Rectal smooth muscle tissue (tissue), 1 donor: ENCODE data around the gene SLC18A3.

Experiments used
- H3K27ac ChIP-seq: one replicate; pipeline ENCODE4 v1.7.0; 2013; ENCODE audit warnings: low read depth, low read length, inconsistent platforms
- H3K27me3 ChIP-seq: one replicate; pipeline ENCODE4 v1.7.0; 2013; ENCODE audit warnings: low read length; ENCODE audit not compliant: control insufficient read depth, insufficient read depth
- H3K36me3 ChIP-seq: one replicate; pipeline ENCODE4 v1.7.0; 2013; ENCODE audit warnings: low read length; ENCODE audit not compliant: control insufficient read depth, insufficient read depth
- H3K4me1 ChIP-seq: one replicate; pipeline ENCODE4 v1.7.0; 2013; ENCODE audit warnings: low read length; ENCODE audit not compliant: control insufficient read depth, insufficient read depth
- H3K4me3 ChIP-seq: one replicate; pipeline ENCODE4 v1.7.0; 2013; ENCODE audit warnings: low read length
- H3K9ac ChIP-seq: one replicate; pipeline ENCODE4 v1.7.0; 2013; ENCODE audit warnings: low read length

The SLC18A3 gene

DNA sequence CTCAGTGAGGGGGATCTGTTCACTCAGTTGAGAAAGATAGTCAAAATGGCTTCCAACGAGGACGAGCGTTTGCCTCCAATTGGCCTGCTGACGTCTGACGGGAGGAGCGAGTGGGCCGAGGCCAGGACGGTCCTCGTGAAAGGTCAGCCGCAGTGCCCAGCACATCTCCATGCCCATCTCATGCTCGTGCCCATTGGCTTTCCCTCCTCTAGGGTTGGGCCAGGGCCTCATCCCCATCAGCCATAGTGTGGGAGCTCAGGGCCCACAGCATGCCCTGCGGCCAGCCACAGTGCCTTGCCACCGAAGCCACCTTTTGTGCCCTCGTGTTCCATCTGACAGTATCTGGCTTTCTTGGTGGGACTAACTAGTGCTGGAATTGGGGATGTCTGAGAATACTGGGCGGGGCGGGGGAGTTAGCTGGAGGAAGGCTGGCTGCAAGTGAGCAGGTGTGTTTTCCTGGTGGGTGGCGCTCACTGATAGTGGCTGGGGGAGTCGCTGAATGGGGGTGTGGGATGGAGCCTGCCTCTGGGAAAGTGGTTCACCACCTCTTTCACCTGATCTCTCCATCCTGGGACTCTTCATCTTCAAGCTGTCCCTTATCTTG, 17.6 kb downstream of the SLC18A3 start:
- H3K27me3 ChIP-seq: no peaks in the 10 kb centered on the region
- H3K27ac ChIP-seq: no peak overlapping the region
- no peak overlapping the region for H3K9ac ChIP-seq
- no peaks in the 10 kb centered on the region for H3K4me1 ChIP-seq
- no peak overlapping the region for H3K4me3 ChIP-seq
- H3K36me3 ChIP-seq: no peaks in the 10 kb centered on the region

DNA sequence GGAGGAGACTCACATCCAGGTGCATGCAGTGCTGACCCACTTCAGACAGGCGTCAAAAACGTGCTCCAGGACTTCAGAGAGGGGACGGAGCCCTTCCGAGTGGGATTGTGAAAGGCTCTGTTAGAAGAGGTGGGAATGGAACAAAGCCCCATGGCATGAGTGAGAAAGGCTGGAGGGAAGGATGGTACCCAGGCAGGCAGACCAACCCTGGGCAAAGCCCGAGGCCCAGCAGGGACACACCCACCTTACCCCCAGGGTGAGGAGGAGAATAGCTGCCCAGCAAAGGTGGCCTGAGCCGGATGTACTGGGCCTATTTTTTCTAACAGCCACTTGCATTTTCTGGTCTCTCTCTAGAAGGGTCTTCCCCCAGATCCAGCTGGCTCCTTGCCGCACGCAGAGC, 18.5 kb downstream of the SLC18A3 start:
- Histone ChIP-seq H3K27ac (no peak overlapping the region), H3K4me1 (no peaks in the 10 kb centered on the region), H3K4me3 (no peak overlapping the region), H3K36me3 (no peaks in the 10 kb centered on the region), H3K9ac (no peak overlapping the region), H3K27me3 (no peaks in the 10 kb centered on the region)

DNA sequence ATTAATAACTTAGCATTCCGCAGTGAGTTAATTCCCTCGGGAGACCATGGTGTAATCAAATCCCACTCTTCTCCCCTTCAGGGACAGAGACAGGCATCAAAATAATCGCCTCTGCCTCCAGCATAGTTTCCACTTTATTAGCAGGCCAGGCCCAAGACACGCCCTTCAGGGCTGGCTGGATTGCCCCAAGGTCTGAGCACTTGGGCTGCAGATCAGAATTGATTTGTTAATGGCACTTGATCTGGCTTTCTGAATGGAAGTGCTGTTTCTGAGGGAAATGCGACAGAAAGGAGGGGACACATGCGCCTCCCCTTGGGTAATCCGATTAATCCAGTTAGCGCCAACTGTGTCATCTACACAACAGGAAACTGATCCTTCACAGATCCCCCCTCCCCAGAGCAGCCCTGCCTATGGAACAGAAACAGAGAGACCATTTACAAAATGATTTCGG, 19.3 kb downstream of the SLC18A3 start:
- H3K4me1 ChIP-seq: no peaks in the 10 kb centered on the region
- H3K27ac ChIP-seq: no peak overlapping the region
- H3K4me3 ChIP-seq: no peak overlapping the region
- H3K9ac ChIP-seq: no peak overlapping the region
- no peaks in the 10 kb centered on the region for H3K36me3 ChIP-seq
- no peaks in the 10 kb centered on the region for H3K27me3 ChIP-seq

DNA sequence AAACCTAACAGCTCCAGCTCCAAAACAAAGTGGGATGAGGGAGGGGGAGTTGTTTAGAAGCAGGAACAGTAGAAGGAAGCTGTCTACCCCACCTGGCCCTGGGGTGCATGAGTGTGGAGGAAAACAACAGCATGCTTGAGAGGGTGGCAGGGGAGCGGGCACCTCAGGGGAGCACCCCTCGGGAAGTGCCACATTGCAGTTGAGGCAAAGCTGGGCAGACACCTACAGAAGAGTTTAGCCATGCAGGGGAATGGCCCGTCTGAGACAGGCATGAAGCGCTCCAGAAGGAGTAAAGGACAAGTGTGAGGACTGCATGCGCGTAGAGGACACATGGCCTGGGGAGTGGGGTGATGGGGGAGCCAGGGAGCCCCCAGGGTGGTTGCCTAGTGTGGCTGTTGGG, 21.9 kb downstream of the SLC18A3 start:
- H3K27ac ChIP-seq: no peak overlapping the region
- no peak overlapping the region for H3K4me3 ChIP-seq
- H3K27me3 ChIP-seq: no peaks in the 10 kb centered on the region
- H3K4me1 ChIP-seq: no peaks in the 10 kb centered on the region
- H3K36me3 ChIP-seq: no peaks in the 10 kb centered on the region
- H3K9ac ChIP-seq: no peak overlapping the region

DNA sequence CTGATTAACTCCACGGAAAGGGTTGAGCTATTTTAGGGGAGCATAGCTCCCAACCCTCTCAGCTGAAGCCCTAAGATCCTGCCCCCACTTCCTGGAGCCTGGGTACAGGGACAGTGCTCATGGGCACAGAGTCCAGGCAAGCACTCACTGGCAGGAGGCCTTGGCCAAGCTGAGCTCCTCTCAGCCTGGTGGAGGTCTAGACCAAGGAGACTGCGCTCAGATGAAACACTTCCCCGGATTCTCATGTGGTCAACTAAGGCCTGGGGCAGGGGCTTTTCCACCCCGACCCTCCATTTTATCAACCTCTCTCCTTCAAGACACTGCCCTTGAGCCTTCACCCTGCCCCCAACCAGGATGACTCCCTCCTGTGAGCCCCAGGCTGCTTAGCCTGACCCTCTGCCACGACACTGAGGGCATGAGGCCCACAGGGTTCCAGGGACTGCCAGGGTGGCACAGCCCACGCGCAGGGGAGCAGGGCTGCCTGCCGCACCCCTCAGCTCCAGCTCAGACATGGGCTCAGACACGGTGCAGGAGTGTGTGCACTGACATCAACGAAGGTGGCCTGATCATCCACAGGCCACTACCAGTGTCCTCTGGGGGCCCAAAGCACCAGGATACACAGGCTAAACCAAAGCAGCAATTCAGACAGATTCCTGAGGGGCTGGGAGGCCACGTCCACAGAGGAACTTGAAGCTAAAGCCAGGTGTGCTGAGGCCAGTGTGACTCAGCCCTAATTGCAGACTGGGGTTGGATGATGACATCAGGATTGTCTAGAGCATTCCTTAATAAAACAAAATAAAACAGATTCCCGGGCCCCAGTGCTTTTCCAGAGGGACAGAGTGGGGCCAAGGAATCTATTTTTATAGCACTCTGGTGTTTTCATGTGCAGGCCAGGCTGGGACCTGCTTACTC, 22.6 kb downstream of the SLC18A3 start:
- H3K4me1 ChIP-seq: no peaks in the 10 kb centered on the region
- no peak overlapping the region for H3K4me3 ChIP-seq
- no peak overlapping the region for H3K9ac ChIP-seq
- no peaks in the 10 kb centered on the region for H3K36me3 ChIP-seq
- no peaks in the 10 kb centered on the region for H3K27me3 ChIP-seq
- no peak overlapping the region for H3K27ac ChIP-seq

DNA sequence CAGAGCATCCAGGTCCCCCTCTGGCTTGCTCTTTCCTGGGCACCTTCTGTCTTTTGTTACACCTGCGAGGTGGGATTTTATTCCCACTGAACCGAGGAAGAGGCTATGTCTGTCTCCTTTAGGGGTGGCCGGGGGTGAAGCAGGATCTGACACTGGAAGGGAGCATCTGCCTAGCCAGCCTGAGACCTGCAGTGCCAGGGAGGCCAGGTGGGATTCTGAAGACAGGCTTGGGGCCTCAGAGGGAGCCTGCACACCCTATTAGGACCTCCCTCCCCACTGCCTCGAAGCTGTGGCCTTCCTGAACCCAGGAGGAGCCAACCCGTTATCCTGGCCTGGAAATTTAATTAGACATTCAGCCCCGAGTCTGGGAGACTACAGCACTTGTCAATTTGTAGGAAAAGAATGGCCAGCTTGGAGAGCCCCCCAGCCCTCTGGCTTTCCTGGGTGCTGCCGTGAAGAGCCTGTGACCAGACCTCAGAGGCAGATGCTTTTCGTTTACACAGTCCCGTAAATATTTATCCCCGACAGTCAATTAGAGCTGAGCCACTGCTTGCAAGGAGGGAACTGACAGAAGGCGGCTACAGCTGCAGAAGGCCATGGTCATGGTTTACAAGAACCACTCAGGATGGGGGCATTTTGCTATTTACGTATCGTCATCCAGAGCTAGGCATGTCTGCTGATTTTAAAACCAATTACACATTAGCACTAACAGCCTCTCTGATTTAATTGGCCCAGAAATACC, 23.4 kb downstream of the SLC18A3 start:
- Histone ChIP-seq H3K4me1 (no peaks in the 10 kb centered on the region), H3K27me3 (no peaks in the 10 kb centered on the region), H3K27ac (no peak overlapping the region)

DNA sequence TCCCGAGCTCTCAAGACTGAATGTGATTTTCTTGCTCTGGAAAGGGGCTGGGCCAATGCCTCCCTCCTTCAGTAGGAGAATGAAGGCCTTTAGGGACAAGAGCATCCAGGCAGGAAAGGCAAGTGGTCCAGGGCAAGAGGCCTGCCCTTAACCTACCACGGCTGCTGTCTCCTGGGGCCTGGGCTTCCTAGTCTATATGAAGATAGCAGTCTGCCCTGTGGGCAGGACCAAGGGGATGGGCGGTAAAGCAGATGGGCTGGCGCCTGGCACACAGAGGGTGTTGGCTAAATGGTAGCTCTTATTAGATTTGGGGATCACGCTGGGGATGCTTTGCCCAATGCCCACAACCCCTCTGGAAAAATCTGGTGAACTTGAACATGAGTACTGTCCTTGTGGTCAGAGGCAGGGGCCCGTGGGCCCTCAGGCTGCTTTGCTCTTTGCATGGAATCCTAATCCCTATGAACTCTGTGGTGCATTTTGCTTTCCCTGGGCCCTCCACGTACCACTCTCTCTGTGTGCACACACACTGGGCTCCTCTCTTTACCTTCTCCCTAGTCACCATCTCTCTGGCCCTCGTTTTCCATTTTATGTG, 24.1 kb downstream of the SLC18A3 start:
- H3K27ac ChIP-seq: no peak overlapping the region
- H3K4me3 ChIP-seq: no peak overlapping the region
- H3K27me3 ChIP-seq: no peaks in the 10 kb centered on the region
- no peaks in the 10 kb centered on the region for H3K36me3 ChIP-seq
- H3K4me1 ChIP-seq: no peaks in the 10 kb centered on the region
- H3K9ac ChIP-seq: no peak overlapping the region

More for the DNA sequence above, 23.4 kb downstream of the SLC18A3 start:
- Histone ChIP-seq H3K36me3 (no peaks in the 10 kb centered on the region), H3K9ac (no peak overlapping the region), H3K4me3 (no peak overlapping the region)

DNA sequence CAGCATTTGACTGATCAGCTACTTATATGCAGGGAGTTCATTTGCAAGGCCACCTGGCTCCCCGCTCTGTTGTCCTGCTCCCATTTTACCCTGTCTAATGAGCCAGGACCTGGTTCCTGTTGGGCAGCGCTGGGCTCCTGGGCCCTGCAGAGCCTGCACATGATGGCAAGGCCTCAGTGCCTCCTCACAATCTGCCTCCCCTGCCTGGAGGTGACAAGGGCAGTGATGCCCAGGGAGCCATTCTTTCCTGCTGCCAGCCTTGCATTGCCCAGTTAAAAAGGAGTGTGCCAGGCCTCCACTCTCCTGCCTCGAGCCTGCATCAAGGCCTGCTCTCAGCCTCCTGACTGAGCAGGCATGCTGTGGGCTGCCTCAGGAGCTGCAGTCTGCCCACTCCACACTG, 32.2 kb downstream of the SLC18A3 start:
- Histone ChIP-seq H3K9ac (no peak overlapping the region), H3K36me3 (no peaks in the 10 kb centered on the region), H3K27ac (no peak overlapping the region), H3K4me3 (no peak overlapping the region), H3K4me1 (no peaks in the 10 kb centered on the region), H3K27me3 (peaks cover 2% of the 10 kb centered on the region)

DNA sequence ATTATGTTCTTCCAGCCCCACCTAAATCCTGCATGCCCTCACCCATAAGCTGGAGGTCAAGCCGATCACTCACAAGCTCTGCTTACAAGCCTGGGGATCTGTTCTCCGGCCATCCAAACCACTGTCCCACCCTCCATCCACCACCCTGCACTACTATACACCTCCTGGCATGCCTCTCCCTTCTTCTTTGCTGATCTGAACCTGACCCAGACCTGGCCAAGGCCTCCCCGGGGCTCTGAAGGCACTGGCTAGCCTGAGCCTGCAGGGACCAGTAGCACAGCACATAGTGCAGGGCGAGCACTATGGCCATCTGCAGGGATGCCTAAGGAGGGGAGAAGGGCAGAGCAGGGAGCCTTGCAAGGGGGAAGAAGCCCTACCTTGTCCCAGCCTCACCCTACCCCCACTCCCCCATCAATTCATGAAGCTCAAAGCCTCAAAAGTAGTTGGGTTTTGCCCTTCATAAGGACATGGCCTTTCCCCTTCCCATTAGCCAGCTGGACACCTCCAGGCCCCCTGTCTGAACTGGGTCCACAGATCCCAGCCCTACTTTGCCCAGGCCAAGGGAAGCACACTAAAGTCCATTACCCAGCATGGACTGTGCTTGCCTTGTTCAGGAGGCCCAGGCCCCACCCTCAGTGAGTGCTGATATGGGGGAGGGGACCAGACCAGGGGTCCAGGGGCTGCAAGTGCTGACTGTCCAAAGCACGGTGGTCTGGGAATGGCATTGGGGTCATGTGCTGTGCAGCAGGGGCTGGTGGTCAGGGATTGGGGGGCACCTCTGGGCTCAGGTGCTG, 33.3 kb downstream of the SLC18A3 start:
- Histone ChIP-seq H3K4me1 (no peaks in the 10 kb centered on the region), H3K27me3 (peaks cover 2% of the 10 kb centered on the region), H3K4me3 (no peak overlapping the region), H3K36me3 (no peaks in the 10 kb centered on the region), H3K27ac (no peak overlapping the region), H3K9ac (no peak overlapping the region)

DNA sequence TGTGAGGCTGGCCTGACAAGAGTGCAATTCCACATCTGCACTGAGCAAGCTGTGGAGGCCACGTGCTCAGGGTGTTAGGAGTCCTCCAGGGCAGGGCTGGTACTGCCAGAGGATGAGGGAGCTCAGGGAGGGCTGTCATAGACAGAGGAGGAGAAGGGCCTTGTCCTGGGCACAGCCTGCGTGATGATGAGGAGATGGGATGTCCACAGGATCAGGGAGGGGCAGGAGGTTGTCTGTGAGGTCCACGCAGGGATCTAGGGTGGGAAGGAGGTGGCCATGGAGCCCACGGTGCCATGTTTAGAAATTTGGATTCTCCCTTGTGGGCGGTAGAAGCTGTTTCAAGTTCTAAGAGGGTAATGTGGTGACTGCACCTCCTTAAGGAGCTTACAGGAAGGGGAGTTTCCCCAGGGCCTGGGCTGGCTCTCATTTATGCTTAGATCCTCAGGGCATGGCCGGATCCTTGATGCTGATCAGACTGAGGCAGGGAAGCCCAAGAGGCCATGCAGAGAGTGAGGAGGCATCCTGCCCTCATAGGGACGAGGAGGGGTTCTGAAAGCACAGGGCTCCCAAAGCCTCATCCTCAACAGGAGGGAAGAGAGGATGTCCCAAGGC, 34.0 kb downstream of the SLC18A3 start:
- Histone ChIP-seq H3K27me3 (peaks cover 2% of the 10 kb centered on the region), H3K4me3 (no peak overlapping the region), H3K27ac (no peak overlapping the region), H3K9ac (no peak overlapping the region), H3K4me1 (no peaks in the 10 kb centered on the region), H3K36me3 (no peaks in the 10 kb centered on the region)

DNA sequence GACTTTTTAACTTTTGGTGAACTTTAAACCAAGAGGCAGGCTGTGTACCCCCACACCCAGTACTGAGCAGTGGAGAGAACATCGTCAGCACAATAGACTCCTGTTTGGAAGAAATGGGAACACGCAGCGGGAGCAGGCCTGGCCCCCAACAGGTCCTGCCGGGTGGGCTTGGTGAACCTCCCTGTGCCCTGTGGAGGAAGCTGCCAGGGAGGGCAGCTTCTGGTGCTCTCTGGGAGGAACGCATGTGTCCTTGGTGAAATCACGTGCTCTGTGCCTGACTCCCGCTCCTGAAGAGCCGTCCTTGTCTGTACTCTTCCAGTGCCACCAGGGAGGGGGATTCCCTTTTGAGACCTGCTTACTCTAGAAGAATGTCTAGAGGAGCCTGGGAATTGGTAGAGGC, 35.3 kb downstream of the SLC18A3 start:
- Histone ChIP-seq H3K9ac (no peak overlapping the region), H3K4me3 (no peak overlapping the region), H3K27me3 (peaks cover 2% of the 10 kb centered on the region), H3K4me1 (no peaks in the 10 kb centered on the region), H3K27ac (no peak overlapping the region), H3K36me3 (no peaks in the 10 kb centered on the region)
